GM19025 (cell line): Measurements from ENCODE around the gene CUX1.
"Not testable (repeated sequence)": the region's sequence is repeated elsewhere in the genome, so short reads cannot be mapped to it uniquely, and the experiment has no call there.

Experiments used
- ATAC-seq: cut with Tn5 transposase; IDR thresholded peaks from one replicate; pipeline ENCODE4 v1.9.1; 2021; ENCODE audit warnings: mild to moderate bottlenecking, low read depth, moderate library complexity; ENCODE audit not compliant: unreplicated experiment

Gene CUX1

DNA sequence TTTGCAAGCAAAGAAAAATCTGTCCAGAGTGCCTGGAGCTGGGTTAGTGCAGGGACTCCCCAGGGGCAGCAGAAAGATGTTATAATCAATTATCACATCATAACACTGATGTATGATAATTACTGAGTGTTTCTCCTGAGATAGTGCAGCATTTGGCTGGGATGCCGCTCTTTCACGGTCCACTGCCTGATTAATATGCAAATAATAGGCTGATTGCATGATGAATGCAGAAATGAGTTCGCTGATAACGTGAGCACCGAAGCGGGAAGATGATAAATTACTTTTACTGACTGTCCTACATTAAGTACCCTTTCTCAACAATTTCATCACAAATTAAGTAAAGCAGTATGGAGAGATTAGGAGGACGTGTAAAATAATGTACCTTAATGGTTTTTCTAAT lies 397.8 kb downstream of the CUX1 start:
- ATAC-seq, result no peak

DNA sequence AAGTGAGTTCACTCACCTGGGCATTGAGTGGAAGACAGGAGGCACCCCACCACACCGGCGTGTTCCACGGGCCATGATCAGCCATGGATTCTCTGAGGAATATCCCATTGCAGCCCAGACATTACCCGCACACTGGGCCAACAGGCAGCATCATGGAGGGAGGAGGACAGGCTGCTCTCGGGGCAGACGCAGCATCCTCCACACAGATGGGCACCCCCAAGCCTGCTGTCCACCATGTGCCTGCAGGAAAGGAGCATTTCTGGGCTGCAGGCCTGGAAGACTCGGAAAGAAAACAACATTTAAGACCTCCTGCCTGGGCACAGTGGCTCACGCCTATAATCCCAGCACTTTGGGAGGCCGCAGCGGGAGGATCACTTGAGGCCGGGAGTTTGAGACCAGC lies 398.3 kb downstream of the CUX1 start:
- ATAC-seq, result no peak

DNA sequence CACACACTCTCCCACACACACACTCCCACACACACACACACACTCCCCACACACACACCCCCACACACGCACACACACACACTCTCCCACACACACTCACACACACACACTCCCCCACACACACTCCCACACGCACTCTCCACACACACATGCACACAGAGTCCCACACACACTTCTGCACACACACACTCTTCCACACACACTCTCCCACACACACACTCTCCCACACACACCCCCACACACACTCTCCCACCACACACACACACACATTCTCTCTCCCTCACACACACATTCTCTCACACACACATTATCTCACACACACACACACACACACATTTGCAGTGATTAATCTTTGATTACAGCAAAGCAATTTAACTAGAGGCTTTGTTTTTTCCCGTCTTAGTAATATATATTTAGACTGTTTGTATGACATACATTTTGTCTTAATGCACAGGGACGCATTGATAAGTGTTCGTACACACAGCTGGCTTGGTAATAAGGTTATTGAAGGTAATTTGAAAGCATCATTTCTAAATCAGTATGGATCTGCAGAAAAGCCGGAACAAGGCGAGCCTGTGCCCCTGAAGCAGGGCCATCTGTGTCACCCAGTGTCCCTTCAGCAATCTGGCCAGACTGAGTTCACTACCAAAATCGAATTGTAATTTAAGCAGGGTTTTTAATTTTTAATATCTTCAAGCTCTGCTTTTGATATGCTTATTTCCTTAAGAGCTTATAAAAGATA lies 399.3 kb downstream of the CUX1 start:
- ATAC-seq, result no peak

DNA sequence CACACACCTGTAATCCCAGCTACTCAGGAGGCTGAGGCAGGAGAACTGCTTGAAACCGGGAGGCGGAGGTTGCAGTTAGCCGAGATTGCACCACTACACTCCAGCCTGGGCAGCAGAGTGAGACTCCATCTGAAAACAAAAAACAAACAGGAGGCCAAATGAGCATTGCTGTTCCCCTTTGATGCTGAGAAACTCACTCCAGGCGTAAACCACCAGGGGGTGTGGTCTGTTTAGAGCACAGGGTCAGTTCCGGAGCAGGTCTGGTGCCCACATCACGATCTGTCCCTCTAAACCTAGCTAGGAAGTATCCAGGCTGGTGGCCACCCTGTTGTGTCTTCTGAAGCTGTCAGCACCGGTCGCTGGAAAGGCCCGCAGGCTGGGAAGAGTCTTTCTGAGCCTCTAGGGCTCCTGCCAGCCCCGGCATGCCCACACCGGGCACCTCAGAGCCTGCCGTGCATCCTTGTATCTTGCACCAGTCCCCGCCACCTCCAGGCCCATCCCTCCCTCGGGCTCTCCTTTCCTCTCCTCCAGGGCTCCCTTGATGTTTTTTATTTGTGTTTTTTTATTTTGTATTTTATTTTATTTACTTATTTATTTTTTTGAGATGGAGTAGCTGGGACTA lies 402.9 kb downstream of the CUX1 start:
- ATAC-seq, result no peak

DNA sequence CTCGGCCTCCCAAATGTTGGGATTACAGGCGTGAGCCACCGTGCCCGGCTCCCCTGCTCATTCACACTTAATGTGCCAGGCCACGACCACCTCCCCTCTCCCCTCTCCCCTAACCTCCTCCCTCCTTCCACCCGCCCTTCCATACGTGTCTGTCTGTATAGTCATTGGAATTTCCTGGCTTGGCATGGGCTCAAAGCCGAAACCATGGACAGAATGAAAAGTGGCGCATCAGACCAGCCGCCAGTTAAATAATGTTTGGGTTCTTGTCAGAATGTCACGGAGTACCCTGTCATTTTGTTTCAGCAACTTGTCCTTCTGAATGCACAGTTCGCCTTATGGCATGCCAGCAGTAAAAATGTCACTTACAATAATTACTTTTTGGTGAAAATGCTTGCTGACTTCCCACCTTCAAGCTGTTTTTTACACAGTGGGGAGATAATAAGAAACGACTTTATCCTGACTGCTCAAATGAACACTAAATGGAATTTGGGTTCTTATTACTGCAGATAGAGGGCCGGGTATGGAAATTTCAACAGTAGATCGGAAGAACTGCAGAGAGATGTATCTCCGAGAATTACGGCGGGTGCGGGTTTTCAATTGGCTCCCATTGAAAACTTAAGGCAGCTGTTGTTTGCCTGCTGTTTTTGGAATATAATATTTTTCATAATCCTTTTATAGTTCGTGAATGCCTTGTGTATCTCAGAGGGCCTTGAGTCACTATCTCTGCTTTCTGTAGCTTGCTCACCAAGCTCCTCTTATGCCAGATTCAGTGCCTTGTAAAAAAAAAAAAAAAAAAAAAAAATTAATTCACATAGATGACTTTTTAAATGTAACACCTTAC lies 403.8 kb downstream of the CUX1 start:
- ATAC-seq, result no peak

DNA sequence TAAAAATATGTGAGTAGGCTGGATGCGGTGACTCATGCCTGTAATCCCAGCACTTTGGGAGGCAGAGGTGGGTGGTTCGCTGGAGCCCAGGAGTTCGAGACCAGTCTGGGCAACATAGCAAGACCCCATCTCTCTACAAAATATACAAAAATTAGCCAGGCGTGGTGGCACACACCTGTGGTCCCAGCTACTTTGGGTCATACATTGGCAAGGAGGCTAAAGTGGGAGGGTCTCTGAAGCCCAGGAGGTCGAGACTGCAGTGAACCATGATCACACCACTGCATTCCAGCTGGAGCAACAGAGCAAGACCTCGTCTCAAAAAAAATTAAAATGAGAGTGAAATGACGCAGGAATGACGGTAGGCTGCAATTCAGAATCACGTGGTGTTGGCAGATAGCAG lies 404.5 kb downstream of the CUX1 start:
- ATAC-seq, result no peak

DNA sequence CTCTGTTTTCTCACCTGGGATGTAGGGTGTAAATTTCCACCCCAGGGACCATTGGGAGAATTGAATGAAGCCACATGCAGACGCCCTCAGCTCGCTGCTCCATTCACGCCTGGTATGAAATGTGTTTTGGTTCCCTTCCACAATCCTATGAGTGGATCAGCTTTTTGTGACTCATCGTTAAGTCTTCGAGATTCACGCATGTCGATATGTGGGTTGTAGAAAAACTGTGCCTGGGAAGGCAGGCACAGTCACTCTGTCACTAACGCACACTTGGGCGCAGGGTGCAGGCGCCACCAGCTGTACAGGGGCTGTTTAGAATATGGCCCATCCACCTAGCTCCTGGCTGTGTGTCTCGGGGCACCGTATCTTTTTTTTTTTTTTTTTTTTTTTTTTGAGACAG lies 405.0 kb downstream of the CUX1 start:
- no peak for ATAC-seq

DNA sequence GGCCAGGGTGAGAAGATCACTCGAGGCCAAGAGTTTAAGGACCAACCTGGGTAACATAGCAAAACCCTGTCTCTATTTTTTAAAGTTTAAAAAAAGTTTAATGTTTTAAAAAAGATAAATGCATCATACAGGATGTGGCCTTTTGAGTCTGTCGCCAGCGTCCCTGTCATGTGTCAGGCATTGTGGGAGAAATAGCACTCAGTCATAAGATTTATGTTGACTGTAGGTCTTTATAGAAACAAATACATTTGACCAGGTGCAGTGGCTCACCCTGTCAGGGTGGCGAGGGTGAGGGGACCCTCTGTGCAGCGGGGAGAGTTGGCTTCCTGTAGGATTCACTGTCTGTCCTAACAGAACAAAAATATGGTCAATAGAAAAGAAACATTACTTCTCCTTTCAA lies 405.8 kb downstream of the CUX1 start:
- no peak for ATAC-seq

DNA sequence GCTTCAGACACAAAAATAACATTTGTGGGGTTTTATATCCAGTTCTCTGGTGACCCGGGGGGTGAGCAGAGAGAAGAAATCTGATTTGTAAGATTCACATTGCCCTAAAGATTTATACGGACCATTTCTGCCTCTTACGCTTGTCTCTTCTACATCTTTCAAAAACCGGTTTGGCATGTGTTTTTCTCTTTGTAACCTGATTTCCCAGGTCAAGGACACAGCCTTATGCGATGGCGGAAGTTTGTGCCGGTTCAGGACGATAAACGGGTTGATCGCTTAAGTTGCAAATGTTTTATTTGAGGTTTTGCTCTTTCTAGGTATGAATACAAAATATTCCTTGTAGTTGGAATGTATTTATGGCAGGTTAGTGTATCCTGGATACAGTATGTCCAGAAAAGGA lies 407.6 kb downstream of the CUX1 start:
- ATAC-seq, result no peak

DNA sequence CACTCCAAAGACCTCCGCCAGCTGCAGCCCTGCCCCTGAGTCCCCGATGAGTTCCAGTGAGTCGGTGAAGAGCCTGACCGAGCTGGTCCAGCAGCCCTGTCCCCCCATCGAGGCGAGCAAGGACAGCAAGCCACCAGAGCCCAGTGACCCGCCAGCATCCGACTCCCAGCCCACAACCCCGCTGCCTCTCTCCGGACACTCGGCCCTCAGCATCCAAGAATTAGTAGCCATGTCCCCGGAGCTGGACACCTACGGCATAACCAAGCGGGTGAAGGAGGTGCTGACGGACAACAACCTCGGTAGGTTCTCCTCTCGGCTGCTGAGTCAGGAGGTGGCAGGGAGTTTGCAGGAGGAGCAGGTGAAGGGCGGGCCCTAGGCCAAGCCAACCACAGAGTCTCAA lies 409.9 kb downstream of the CUX1 start:
- no peak for ATAC-seq

DNA sequence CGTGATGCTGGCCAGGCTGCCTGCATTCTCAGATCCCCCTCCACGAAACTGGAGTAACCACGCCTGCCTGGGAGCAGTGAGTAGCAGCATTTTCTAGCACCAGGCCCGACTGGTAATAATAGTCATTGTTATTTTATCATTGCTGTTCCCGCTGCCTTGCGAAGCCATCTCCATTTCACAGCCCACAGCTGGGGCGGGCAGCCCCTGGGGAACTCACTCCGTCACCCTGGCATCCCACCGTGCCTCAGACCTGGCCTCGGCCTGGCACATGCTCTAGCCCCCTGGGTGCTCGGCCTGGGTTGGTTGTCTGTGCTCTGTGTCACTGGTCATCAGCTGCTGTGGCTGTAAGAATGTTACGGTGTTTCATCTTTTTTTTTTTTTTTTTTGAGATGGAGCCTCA lies 411.5 kb downstream of the CUX1 start:
- no peak for ATAC-seq

DNA sequence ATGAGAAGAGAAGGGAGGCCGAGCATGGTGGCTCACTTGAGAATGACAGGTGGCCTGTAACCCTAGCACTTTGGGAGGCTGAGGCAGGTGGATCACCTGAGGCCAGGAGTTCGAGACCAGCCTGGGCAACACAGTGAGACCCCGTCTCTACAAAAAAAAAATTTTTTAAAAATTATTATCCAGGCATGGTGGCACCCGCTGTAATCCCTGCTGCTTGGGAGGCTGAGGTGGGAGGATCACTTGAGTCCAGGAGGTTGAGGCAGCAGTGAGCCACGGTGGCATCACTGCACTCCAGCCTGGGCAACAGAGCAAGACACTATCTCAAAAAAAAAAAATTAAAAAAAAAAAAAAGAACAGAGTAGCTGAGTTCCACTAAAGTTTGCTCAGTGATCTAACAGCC lies 412.7 kb downstream of the CUX1 start:
- ATAC-seq, result not testable (repeated sequence)

DNA sequence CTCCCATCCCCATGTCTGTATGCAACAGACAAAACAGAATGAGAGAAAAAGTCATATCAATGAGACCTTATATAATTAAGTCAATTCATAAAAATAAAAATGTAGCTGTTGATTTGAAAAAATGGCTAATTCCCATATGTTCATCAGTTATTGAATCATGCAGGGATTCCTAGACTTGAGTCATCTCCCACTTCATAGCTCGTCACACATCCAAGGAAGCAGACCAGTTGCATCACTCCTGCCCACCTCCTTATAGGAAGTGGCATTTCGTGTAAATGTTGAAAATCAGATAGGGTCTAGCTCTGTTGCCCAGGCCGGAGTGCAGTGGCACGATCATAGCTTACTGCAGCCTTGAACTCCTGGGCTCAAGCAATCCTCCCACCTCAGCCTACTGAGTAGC lies 413.2 kb downstream of the CUX1 start:
- no peak for ATAC-seq

DNA sequence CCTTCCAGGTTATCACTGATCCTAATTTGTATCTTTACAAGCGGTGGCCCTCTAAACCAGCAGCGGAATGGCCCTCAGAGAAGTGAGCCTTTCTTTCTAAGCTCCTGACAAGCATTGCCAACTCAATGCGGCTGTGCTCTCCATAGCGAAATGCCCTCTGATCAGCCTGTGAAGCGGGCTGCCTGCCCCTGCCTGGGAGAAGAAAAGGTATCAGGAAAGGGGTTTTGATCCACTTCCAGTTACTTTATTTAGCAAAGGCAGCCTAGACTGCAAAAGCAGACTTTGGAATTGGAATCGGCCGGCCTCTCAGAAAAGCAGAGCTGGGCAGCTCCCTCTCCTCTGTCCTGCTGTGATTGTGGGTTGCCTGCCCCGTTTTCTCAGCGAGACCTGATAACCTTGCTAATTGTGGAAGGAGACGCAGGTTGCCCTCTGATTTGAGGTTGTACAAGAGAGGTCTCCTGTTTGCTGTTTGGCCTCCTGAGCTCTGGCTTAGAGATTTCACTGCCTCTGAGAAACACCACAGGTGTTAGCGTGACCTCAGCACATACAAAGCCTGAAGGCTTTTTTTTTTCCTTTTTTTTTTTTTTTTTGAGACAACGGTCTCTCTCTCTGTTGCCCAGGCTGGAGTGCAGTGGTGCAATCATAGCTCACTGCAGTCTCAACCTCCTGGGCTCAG lies 415.3 kb downstream of the CUX1 start:
- ATAC-seq, result no peak

DNA sequence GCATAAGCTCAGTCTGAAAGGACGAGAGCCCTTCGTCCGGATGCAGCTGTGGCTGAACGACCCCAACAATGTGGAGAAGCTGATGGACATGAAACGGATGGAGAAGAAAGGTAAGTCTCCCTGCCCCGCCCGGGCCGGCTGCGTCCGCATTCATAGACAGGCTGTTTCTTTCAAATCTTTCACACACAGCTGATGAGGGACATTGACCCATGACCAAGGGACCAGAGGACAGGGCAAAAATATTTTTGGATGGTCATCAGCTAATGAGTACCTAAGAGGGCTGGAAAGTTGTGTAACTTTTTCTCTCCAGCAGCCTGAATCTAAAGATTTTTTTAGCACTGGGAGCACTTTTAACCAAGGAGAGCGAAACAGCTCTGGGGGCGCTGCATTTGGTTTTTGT lies 416.7 kb downstream of the CUX1 start:
- ATAC-seq, result no peak

DNA sequence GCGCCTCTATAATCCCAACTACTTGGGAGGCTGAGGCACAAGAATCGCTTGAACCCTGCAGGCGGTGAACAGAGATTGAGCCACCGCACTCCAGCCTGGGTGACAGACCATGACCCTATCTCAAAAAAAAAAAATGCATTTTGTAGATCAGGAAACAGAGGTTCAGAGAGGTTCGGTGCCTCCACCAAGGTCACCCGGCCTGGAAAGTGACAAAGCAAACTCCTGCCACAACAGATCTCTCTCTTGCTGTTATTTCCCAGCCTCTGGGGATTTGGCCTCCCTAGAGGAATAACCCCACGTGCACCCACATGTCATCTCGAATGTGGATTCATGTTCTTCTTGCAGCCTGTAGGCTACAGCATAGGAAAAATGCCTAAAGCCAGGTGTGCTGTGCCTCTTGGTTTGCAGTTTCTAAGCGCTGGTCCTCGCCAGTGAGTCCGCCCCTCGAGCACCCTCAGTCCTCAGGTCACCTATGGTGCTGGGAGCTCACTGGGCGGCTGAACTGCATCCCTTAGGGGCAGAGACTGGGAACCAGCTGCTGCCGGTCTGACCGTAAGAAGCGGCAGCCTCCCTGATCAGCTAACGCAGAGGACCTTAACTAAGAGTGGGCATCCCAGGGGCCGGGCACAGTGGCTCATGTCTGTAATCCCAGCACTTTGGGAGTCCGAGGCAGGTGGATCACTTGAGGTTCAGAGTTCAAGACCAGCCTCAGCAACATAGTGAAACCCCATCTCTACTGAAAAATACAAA lies 417.6 kb downstream of the CUX1 start:
- ATAC-seq, result no peak

DNA sequence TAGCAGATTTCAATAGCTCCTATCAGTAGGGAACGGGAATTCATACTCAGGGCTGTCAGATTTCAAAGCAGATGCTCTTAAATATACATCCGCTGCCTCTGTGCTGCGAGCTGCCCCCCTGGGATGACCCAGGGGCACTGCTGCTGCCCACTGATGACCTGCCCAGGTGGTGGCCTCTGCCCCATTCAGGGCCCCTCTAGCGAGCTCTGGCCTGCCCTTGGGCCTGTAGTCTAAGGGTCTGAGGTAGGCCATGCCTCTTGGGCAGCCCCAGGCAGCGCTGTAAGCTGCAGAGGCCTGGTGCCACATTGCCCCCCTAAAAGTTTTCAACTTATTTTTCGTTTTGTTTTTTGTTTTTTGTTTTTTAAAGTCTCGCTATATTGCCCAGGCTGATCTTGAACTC lies 418.7 kb downstream of the CUX1 start:
- ATAC-seq, result no peak

DNA sequence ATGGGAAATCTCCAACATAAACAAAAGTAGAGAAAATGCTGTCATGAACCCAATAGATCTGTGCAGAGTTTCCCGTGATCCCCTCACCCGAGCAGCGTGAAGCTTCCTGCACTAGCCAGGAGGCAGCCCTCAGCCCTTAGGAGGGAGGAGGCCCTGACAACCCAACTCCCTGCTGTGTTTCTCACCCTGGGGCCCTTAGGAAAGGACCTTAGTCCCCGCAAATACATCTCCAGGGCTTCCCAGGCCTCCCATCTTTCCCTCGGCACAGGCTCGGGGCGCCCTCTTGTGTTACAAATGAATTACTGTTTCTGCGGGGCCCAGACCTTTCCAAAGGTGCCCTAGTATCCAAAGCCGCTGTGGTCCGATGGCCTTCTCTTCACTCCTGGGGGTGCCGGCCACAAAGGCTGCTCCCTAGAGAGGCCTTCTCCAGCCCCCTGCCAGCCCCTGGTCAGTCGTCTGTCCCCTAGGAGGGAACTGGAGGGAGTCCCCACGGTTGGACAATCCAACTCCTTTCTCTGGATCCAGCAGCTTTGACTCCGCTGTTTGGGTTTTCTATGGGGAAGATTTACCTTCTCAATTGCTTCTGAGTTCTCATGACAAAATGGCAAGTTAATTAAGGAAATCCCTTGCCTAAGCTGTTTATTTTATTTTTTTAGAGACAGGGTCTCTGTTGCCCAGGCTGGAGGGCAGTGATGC lies 419.3 kb downstream of the CUX1 start:
- ATAC-seq, result no peak

DNA sequence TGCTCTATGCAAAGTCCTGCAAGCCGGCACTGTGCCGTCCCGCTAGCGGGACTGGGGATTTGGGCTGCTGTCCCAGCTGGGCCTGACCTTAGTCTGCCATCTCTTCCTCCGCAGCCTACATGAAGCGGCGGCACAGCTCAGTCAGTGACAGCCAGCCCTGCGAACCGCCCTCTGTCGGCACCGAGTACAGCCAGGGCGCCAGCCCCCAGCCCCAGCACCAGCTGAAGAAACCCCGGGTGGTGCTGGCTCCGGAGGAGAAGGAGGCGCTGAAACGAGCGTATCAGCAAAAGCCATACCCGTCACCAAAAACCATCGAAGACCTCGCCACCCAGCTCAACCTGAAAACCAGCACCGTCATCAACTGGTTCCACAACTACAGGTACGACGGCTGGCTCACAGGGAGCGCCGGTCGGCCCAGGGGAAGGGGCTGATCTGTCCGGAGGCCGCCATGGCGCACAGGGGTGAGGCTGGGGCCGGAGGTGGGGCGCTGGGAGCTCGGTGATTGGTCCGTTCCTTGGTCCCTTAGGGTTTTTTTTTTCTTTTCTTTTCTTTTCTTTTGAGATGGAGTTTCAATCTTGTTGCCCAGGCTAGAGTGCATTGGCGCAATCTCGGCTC lies 421.9 kb downstream of the CUX1 start:
- ATAC-seq, result no peak
